Right lobe of liver (tissue), 6 donors: ENCODE results near the gene TSTD2. TPM values are rescaled to one million over a fixed set of nuclear protein-coding genes. Genes with fewer than 3 reads are reported as not detected.

ENCODE experiments used
- ATAC-seq, 4 donors: fragments of 200-7000 bp; cut with Tn5 transposase; one replicate each; pipeline ENCODE4 v1.9.1; 2020; ENCODE audit warnings: mild to moderate bottlenecking in 4 of 4, moderate library complexity in 4 of 4
- DNase-seq, 3 donors: peaks; one replicate each; pipeline ENCODE4 v3.0.0-alpha.2; 2020
- H3K27ac ChIP-seq, 3 donors: fragments of 200-600 bp; one replicate each; pipeline ENCODE4 v1.8.0; 2022
- H3K27me3 ChIP-seq, 2 donors: fragments of 200-600 bp; one replicate each; pipeline ENCODE4 v1.8.0; 2022
- H3K36me3 ChIP-seq, 4 donors: fragments of 200-600 bp; sonication (generic) in 1 of 4; one replicate each; pipeline versions ENCODE4 v1.5.1 to v1.8.0; 2017 to 2022; ENCODE audit warnings: control low read depth in 1 of 4
- H3K4me1 ChIP-seq, 4 donors: fragments of 200-600 bp; sonication (generic) in 1 of 4; one replicate each; pipeline versions ENCODE4 v1.5.1 to v1.8.0; 2017 to 2022; ENCODE audit warnings: control low read depth in 1 of 4
- H3K4me3 ChIP-seq, 3 donors: fragments of 200-600 bp; one replicate each; pipeline ENCODE4 v1.8.0; 2022
- H3K9me3 ChIP-seq, 4 donors: fragments of 200-600 bp; sonication (generic) in 1 of 4; one replicate each; pipeline versions ENCODE4 v1.5.1 to v1.8.0; 2017 to 2022; ENCODE audit warnings: control low read depth in 1 of 4
- POLR2A ChIP-seq: fragments of 450-650 bp; IDR thresholded peaks from one replicate; pipeline ENCODE4 v1.6.1; 2017; ENCODE audit warnings: antibody characterized with exemption, mild to moderate bottlenecking
- WGBS: methylation state at CpG from one replicate; pipeline ENCODE4 v1.1.6; 2018; ENCODE audit warnings: low coverage, low lambda C conversion rate; ENCODE audit not compliant: insufficient coverage; ENCODE audit errors: missing lambda C conversion rate; 5-methylcytosine and 5-hydroxymethylcytosine counted together
- intact Hi-C, 2 donors: fragments of 100-400 bp; cut with DNase I; formaldehyde crosslinking; loops; one replicate each; pipeline versions ENCODE4 v1.11.2 to v1.14.1; 2022
- total RNA-seq, 6 experiments: library from RNA; depleted of rRNA in 2 of 6; stranded (reverse); fragments of >200 nt in 2 of 6; fragmentation: NEBNext Ultra II Directional in 3 of 6; extraction: Animal tissue kit (Norgen Biotek cat#: 25700) in 3 of 6; gene quantifications; one replicate each; pipeline versions ENCODE4 v1.1.0 to v1.2.4, GENCODE V29; 2016 to 2023
- TF ChIP-seq, protein P1 (sequence below), 4 donors: fragments of 200-600 bp in 3 of 4; fragments of 450-650 bp in 1 of 4; IDR thresholded peaks; one replicate each; pipeline versions ENCODE4 v1.5.1 to v1.8.0; 2016 to 2022; ENCODE audit warnings: antibody characterized with exemption in 4 of 4, mild to moderate bottlenecking in 2 of 4
- donor health status: DM: no; HTN: yes; CAD: no.
- donor health status: DM: no; HTN: no; CAD: no.
- donor health status: DM: no; HTN: no; CAD: no.
- donor health status: DM: no; HTN: yes; CAD: no.
- donor health status: DM: no; HTN: yes; CAD: no.

TSTD2 gene
- total RNA-seq, 6 experiments from 2014 or later, result 7.9 to 10.2 (median 9.0) TPM

DNA sequence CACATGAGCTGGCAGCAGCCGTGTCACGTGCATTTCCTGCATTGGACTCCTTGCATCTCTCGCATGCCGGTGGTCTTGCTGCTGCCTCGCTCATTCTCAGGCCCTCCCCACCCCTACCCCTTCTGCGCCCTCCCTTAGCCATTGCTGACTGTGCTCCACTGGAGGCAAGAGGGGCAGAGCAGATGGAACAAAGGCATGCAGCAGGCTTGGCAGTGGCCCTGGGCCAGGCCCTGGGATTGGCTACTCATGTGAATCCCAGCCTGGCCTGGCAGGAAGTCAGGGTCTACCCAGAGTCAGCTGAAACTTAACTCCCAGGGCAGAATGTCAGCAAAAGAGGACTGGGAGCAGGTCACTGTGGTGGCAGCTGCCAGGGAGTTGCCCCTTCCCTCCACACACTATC lies 62.3 kb downstream of the TSTD2 start:
- peak overlapping the region in 2 of 3 donors; percentile 85 to 88 for H3K27ac ChIP-seq
- no peak overlapping the region for H3K4me3 ChIP-seq
- peak; percentile 58 to 80 (median 74) for ATAC-seq
- no peaks in the 10 kb centered on the region for H3K27me3 ChIP-seq
- WGBS, result 86% methylated on average over 6 of the region's 6 CpGs
- TF ChIP-seq POLR2A, result no peak
- TF ChIP-seq, protein P1, sequence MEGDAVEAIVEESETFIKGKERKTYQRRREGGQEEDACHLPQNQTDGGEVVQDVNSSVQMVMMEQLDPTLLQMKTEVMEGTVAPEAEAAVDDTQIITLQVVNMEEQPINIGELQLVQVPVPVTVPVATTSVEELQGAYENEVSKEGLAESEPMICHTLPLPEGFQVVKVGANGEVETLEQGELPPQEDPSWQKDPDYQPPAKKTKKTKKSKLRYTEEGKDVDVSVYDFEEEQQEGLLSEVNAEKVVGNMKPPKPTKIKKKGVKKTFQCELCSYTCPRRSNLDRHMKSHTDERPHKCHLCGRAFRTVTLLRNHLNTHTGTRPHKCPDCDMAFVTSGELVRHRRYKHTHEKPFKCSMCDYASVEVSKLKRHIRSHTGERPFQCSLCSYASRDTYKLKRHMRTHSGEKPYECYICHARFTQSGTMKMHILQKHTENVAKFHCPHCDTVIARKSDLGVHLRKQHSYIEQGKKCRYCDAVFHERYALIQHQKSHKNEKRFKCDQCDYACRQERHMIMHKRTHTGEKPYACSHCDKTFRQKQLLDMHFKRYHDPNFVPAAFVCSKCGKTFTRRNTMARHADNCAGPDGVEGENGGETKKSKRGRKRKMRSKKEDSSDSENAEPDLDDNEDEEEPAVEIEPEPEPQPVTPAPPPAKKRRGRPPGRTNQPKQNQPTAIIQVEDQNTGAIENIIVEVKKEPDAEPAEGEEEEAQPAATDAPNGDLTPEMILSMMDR (IDR thresholded peaks at IDR 0.05), result no peak
- H3K4me1 ChIP-seq, result peaks cover 0 to 30% (median 11%) of the 10 kb centered on the region in 4 donors
- no peaks in the 10 kb centered on the region for H3K36me3 ChIP-seq
- H3K9me3 ChIP-seq, result no peaks in the 10 kb centered on the region
- peak; percentile 46 to 95 (median 86) for DNase-seq
- intact Hi-C loops, result no loop called here

DNA sequence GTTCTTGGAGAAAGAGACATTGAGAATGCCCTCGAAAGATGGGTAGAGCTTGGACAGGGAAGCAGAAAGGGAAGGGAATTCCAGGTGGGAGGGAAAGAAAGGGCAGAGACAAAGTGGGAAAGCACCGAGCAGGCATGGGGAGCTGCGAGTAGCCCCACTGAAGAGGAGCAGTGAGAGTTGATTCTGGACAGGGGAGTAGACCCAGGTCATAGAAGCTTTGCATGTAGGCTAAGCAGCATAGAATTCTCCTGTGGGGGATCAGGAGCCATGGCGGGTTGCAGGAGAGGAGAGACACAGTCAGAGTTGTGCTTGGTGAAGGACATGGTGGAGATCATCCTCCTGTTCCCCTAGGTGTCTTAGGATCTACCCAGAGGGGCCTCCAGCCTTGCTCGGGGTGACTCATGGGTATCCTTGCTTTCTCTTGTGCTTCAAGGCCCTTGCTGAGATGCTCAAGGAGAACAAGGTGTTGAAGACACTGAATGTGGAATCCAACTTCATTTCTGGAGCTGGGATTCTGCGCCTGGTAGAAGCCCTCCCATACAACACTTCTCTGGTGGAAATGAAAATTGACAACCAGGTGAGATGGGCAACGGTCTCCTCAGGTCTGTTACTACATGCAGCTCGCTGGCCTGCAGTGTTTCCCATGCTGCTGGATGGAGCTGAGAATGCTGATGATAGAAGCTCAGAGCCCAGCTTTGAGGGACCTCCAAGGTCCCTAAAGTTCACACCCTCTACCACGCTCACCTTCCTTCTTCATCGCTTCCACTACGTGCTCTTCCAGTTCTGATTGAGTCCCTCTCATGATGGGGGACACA lies 64.5 kb downstream of the TSTD2 start:
- Histone ChIP-seq H3K36me3 (no peaks in the 10 kb centered on the region), H3K27me3 (no peaks in the 10 kb centered on the region), H3K9me3 (no peaks in the 10 kb centered on the region), H3K27ac (no peak overlapping the region), H3K4me3 (no peak overlapping the region), H3K4me1 (peaks cover 0 to 30% (median 11%) of the 10 kb centered on the region in 4 donors)
- ATAC-seq (no peak), DNase-seq (peak in 2 of 3 donors; percentile 4 to 19)
- WGBS, result 98% methylated on average over 8 of the region's 11 CpGs
- TF ChIP-seq, protein P1 (IDR thresholded peaks at IDR 0.05), result no peak
- TF ChIP-seq POLR2A, result no peak
- intact Hi-C loops, result no loop called here

DNA sequence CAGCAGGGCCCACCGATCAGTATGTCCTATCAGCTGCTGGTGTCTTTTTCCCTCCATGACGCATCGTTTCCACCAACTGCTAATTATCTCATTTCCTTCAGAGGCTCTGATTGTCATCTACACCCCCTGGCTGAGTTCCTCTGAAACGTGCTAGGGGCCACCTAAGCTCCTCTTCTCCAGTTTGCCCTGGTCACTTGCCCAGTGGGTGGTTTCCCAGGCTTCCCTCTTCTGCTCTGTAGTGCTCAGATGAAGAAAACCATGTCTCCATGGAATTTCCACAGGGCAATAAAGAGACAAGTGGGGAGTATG lies 65.3 kb downstream of the TSTD2 start:
- DNase-seq (peak in 1 of 3 donors; percentile 23), ATAC-seq (no peak)
- TF ChIP-seq, protein P1 (IDR thresholded peaks at IDR 0.05), result no peak
- TF ChIP-seq POLR2A, result no peak
- intact Hi-C loops, result no loop called here
- H3K27ac ChIP-seq, result no peak overlapping the region
- H3K36me3 ChIP-seq, result no peaks in the 10 kb centered on the region
- no CpG with 5 or more reads among the region's 4 CpGs for WGBS
- no peak overlapping the region for H3K4me3 ChIP-seq
- H3K9me3 ChIP-seq, result no peaks in the 10 kb centered on the region
- peaks cover 0 to 26% (median 11%) of the 10 kb centered on the region in 4 donors for H3K4me1 ChIP-seq
- H3K27me3 ChIP-seq, result no peaks in the 10 kb centered on the region

- TF ChIP-seq POLR2A, result no peak
- TF ChIP-seq, protein P1 (IDR thresholded peaks at IDR 0.05), result no peak
- ATAC-seq (no peak), DNase-seq (peak in 2 of 3 donors; percentile 24 to 27)
- 40% methylated on average over 1 of the region's 9 CpGs for WGBS
- H3K36me3 ChIP-seq, result no peaks in the 10 kb centered on the region
- H3K4me3 ChIP-seq, result no peak overlapping the region
- peaks cover 0 to 21% (median 8%) of the 10 kb centered on the region in 4 donors for H3K4me1 ChIP-seq
- H3K9me3 ChIP-seq, result no peaks in the 10 kb centered on the region
- H3K27ac ChIP-seq, result no peak overlapping the region
- intact Hi-C loops, result no loop called here
- no peaks in the 10 kb centered on the region for H3K27me3 ChIP-seq
Measured at GRCh38 chr9:97567182-97567893, 65.8 kb downstream of the TSTD2 start.
